Endothelial cell (in vitro differentiated cells): ENCODE results near the gene TMEM61. TPM values are rescaled to one million over a fixed set of nuclear protein-coding genes. Genes with fewer than 3 reads are reported as not detected.

Experiments used
- DNase-seq: peaks from one replicate; pipeline ENCODE4 v3.0.0; 2021; ENCODE audit warnings: low spot score
- H3K27ac Mint-ChIP-seq: one replicate; pipeline ENCODE4 v1.8.0; 2021; ENCODE audit warnings: mixed read lengths, inconsistent platforms; ENCODE audit not compliant: unreplicated experiment
- H3K27me3 Mint-ChIP-seq: one replicate; pipeline ENCODE4 v1.8.0; 2021; ENCODE audit warnings: mild to moderate bottlenecking, moderate library complexity, mixed read lengths, inconsistent platforms; ENCODE audit not compliant: unreplicated experiment
- H3K36me3 Mint-ChIP-seq: one replicate; pipeline ENCODE4 v1.8.0; 2021; ENCODE audit warnings: mild to moderate bottlenecking, low read depth, mixed read lengths, inconsistent platforms; ENCODE audit not compliant: unreplicated experiment
- H3K4me1 Mint-ChIP-seq: one replicate; pipeline ENCODE4 v1.8.0; 2021; ENCODE audit warnings: mild to moderate bottlenecking, mixed read lengths, inconsistent platforms; ENCODE audit not compliant: unreplicated experiment
- H3K4me3 Mint-ChIP-seq: one replicate; pipeline ENCODE4 v1.8.0; 2021; ENCODE audit warnings: mild to moderate bottlenecking, mixed read lengths, inconsistent platforms; ENCODE audit not compliant: unreplicated experiment
- H3K9me3 Mint-ChIP-seq: one replicate; pipeline ENCODE4 v1.8.0; 2021; ENCODE audit warnings: mixed read lengths, inconsistent platforms; ENCODE audit not compliant: unreplicated experiment
- CTCF ChIP-seq: fragments of 200-600 bp; sonication (generic); IDR thresholded peaks from one replicate; pipeline ENCODE4 v1.5.0; 2021; ENCODE audit warnings: antibody characterized with exemption; ENCODE audit not compliant: unreplicated experiment
- total RNA-seq: library from RNA; stranded (reverse); fragmentation: NEBNext Ultra II Directional; extraction: Animal tissue kit (Norgen Biotek cat#: 25700); gene quantifications from one replicate; pipeline ENCODE4 v1.2.1, GENCODE V29; 2021; ENCODE audit not compliant: unreplicated experiment

The TMEM61 gene
- total RNA-seq, 1 donor from 2014 or later, result not detected

DNA sequence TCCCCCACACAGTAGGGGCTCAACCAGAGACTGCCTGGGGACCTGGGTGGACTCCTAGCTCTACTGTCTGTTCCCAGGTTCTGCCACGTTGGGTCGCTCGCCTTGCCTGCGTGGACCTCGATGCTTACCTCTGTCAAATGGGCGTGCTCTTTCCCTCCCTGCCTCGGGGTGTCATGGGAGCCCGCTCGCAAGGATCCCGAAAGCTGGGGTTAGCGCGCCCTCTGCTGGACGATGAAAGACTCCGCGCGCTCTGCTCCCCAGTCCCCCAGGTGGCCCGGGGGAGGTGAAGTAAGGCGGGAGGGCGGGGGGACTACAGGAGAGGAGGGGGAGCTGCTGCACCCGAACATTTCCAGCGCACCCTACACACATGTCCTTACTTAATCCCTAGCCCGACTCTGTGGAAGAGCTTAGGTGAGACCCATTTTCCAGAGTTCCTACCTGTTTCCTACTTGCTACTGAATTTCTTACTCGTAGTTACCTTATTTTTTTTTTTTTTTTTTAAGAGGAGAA, 16.0 kb downstream of the TMEM61 start:
- peak; percentile 83 for TF ChIP-seq CTCF
- no peak overlapping the region for H3K27ac Mint-ChIP-seq
- H3K4me1 Mint-ChIP-seq, result peaks cover 32% of the 10 kb centered on the region
- H3K27me3 Mint-ChIP-seq, result peaks cover 21% of the 10 kb centered on the region
- no peaks in the 10 kb centered on the region for H3K9me3 Mint-ChIP-seq
- no peaks in the 10 kb centered on the region for H3K36me3 Mint-ChIP-seq
- H3K4me3 Mint-ChIP-seq, result no peak overlapping the region
- peak; percentile 80 for DNase-seq

GRCh38 chr1:54996869-54997710, 16.7 kb downstream of the TMEM61 start:
- Mint-ChIP-seq H3K4me1 (peaks cover 32% of the 10 kb centered on the region), H3K9me3 (no peaks in the 10 kb centered on the region), H3K27me3 (peaks cover 21% of the 10 kb centered on the region), H3K4me3 (peak overlapping the region; percentile 35), H3K36me3 (no peaks in the 10 kb centered on the region), H3K27ac (no peak overlapping the region)
- no peak for TF ChIP-seq CTCF
- DNase-seq, result no peak

DNA sequence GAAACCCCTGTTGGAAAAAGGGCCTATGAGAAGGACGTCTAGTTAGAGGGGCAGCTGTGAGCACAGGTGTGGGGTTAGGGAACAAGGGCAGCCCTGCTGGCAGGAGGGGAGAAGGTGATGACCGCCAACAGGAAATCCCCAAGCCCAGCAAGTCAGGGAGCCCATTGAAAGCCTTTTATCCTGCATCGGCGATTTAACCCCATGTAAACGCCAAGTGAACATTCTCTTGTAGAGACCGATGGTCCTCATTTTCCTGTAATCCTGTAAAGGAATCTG, 17.2 kb downstream of the TMEM61 start:
- Mint-ChIP-seq H3K4me3 (no peak overlapping the region), H3K4me1 (peaks cover 32% of the 10 kb centered on the region), H3K27ac (no peak overlapping the region), H3K36me3 (no peaks in the 10 kb centered on the region), H3K27me3 (peaks cover 21% of the 10 kb centered on the region), H3K9me3 (no peaks in the 10 kb centered on the region)
- TF ChIP-seq CTCF, result no peak
- DNase-seq, result no peak

DNA sequence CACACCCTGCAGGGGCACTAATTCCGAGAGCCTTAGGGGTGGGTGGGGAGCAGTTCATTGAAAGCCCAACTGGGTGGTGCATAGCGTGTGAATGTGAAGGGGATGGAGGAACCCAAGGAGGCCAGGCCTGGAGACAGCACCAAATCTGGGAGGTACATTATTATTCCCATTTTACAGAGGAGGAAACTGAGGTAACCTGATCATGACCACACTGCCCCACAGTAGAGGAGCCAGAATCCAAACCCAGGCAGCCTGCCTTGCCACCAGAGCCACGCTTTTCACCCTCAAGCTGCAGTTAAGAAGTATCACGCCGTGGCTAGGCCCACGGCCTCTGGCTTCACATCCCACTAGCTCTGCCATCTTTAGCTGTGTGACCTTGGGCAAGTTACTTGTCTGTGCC, 17.7 kb downstream of the TMEM61 start:
- Mint-ChIP-seq H3K36me3 (no peaks in the 10 kb centered on the region), H3K4me3 (no peak overlapping the region), H3K27me3 (peaks cover 21% of the 10 kb centered on the region), H3K27ac (no peak overlapping the region), H3K9me3 (no peaks in the 10 kb centered on the region), H3K4me1 (peaks cover 32% of the 10 kb centered on the region)
- no peak for TF ChIP-seq CTCF
- no peak for DNase-seq

DNA sequence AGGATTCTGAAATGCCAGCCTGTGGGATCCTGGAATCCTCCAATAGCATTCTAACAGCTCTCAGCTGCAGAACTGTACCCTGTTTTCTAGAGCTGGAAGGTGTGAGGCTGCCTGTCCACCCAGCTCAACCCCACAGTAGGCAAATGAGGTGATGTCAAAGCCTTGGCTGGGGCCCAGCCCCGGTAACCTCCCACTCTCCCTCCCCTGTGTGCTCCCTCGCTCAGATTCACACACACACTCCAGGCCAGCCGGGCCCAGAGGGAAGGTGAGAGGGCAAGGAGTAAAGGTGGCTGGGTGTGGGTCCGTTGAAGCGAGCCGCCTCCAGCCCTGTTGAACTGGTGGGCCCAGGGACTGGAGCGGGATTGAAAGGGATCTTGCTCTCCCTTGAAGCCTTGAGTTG, 18.2 kb downstream of the TMEM61 start, which contains the start of gene BSND:
Gene BSND, plus strand, starts transcription at position 257 of the 400 bp plus-strand sequence. CDS start 254 bp downstream, outside the sequence.
- no peak for TF ChIP-seq CTCF
- Mint-ChIP-seq H3K4me1 (peaks cover 32% of the 10 kb centered on the region), H3K27me3 (peaks cover 21% of the 10 kb centered on the region), H3K36me3 (no peaks in the 10 kb centered on the region), H3K27ac (no peak within 1 kb of the TSS), H3K4me3 (no peak within 1 kb of the TSS), H3K9me3 (no peaks in the 10 kb centered on the region)
- no peak for DNase-seq
